GM19240 (cell line): ENCODE results near the gene SLC24A3.
"Not testable (repeated sequence)": the region's sequence is repeated elsewhere in the genome, so short reads cannot be mapped to it uniquely, and the experiment has no call there.

Experiments used
- DNase-seq: peaks from one replicate; pipeline ENCODE4 v3.0.0; 2011; ENCODE audit warnings: low spot score; ENCODE audit not compliant: insufficient read length

SLC24A3 gene

DNA sequence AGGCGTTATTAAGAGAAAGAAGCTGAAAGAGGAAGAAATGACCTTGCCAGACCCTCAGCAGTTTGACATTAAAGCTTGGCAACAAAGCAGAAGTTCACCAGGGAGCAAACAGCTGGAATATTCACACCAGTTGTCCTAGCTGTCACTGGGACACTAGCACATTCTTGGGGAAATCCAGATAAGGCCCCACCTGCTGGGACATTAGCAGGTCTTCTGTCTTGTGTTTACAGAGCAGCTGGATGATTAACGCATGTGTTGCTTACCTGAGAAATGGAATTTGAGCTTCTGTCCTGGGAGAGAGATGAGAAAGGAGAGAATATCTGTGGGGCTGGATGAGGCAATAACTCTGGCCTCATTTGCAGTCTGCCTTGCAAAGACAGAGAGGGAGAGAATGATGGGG lies 408.0 kb downstream of the SLC24A3 start:
- DNase-seq, result no peak

DNA sequence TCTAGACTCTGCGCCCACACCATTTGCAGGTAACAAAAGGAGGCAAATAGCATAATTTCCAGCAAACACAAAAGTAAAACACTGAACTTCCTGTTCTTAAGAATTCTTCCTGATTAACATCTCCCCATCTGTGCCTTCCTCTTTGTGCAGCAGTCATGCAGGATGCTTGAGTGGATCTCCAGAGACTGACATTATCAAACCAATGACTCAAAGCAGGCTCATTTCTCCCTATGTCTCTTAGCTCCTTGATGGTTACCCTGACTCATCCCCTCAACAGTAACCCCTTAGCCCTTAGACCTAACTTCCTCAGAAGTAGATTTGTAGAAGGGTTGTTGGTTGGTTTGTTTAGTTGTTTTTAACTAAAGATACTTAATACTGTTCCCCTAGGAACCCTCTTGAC lies 408.6 kb downstream of the SLC24A3 start:
- DNase-seq, result no peak

DNA sequence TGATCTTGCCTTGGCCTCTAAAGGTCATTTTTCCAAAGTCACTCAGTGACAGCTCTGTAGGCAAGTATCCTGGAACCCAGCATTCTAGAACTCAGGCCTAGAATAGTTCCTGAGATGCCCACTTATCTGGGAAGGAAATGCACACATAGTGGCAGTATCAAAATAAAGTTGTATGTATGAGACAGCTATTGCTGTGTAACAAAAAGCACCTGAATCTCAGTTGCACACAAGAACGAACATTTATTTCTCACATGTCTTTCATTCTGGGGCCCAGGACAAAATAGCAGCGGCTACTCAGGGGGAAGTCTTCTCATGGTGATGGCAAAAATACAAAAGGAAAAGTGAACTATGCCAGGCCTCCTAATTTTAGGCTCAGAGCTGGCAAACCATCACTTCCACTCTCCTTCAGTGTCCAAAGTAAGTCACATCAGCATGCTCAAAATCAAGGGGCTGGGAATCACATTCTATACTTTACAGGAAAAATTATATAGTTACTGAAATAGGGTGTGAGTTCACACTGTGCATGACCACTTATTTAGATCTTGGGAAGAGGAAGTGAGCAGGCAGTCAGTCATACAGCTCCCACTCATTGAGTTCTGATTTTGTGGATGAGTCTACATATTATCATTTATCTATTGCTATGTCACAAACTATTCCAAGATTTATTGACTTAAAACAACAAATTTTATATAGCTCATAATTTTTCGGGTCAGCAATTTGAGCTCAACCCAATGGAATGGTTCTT lies 412.0 kb downstream of the SLC24A3 start:
- no peak for DNase-seq

DNA sequence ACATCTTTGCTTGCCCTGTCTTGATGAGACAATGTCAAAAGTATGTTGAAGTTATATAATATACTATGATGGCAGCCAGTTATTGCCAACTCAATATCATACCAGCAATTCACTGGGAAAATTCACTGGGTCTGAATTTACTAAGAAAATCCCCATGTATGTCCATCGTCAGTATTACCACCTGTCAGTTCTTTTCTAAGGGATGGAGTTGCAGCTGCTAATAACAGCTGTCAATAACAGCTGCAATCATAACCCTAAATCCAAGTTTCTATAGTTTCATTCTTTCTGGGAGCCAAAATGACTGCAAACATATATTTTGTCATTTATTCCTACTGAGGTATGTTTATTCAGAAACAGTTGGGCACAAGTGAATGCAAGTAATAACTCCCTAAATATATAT lies 413.0 kb downstream of the SLC24A3 start:
- DNase-seq, result no peak

DNA sequence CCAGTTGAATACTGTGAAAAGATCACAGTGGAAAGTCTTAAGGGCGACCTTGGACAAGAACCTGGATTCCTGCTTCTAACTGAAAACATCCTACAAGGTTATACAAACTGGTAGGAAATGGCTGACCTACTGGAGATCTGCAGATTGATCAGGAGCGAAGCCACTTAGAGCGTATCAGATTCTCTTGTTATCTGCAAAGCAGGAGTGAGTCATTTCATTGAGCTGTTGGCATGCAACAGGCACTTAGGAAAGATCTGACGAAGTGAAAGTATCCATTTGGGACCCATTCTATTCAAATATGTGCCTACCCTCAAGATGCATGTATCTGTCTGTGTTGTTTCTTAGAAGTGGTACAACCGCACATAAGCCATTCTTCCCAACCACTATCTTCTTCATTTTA lies 414.5 kb downstream of the SLC24A3 start:
- no peak for DNase-seq

DNA sequence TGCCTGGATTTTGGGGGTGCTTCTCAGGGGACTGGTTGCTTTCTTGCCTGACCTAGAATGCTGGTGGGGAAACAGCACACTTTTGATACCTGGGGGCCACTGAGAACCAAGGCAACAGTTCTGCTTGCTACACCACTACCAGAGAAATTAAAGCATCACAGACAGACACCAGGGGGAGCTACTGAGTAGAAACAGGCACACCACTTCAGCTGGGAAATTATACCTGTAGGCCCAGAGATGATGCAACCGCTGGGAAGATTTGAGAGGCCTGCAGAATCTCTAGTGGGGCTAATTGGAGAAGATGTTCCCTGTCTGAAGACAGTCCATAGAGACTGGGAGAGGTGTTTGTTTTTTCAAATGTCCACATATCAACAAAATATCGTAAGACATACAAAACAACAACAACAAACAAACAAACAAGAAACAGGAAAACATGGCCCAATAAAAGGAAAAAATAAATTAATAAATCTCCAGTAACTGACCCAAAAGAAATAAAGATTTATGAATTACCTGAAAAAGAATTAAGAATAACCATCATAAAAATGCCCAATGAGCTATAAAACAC lies 416.2 kb downstream of the SLC24A3 start:
- DNase-seq, result peak; percentile 52

DNA sequence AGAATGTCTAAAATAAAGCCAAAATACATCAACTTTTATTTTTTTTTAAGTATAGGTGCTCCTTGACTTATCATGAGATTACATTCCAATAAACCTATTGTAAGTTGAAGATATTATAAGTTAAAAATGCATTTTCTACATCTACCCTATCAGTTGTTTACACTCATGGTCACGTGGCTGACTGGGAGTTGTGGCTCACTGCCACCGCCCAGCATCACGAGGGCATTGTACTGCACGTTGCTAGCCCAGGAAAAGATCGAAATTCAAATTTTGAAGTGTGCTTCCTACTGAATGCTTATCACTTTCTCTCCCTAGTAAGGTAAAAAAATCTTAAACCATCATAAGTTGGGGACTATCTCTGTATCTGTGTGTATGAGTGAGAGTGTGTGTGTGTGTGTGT lies 419.0 kb downstream of the SLC24A3 start:
- no peak for DNase-seq

DNA sequence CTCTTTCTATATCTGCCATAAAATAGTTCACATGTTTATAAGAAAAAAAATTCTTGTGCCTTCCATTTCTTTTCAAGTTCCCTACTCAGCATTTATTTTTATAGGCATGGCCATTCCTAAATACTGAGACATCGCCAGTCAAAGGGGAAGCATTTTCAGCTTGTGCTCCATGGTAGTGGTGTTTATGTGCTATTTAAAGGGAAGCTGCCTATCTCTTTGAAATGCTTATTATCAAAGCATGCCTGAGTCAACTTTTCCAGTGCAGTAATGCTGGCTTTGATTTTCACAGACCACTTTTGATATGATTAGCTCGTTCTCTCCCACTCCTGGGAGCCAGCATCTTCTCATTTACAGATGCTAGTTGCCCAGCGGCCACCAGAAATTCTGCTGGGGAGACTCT lies 421.5 kb downstream of the SLC24A3 start:
- no peak for DNase-seq

DNA sequence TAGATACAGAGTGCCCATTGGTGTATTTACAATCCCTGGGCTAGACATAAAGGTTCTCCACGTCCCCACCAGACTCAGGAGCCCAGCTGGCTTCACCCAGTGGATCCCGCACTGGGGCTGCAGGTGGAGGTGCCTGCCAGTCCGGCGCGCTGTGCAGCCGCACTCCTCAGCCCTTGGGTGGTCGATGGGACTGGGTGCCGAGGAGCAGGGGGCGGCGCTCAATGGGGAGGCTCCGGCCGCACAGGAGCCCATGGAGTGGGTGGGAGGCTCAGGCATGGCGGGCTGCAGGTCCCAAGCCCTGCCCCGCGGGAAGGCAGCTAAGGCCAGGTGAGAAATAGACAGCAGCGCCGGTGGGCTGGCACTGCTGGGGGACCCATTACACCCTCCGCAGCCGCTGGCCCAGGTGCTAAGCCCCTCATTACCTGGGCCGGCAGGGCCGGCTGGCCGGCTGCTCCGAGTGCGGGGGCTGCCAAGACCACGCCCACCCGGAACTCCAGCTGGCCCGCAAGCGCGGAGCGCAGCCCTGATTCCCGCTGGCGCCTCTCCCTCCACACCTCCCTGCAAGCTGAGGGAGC lies 427.1 kb downstream of the SLC24A3 start:
- DNase-seq, result not testable (repeated sequence)

DNA sequence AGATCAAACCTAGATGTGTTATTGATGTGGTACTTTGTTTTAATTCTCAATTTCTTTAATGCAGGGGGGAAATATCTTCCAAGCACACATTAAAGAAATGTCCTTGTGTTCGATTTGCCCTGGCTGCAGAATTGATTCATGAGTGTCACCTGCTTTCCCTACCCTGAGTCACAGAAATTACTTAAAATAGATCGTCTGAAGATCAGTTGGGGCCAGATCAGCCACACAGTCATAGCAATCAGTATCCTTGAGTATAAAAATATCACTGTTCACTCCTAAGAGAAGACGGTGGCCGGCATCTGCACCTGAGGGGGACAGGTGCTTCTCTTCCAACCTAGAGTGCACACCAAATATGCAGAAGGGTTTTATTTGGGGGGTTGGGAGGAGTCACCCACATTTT lies 430.4 kb downstream of the SLC24A3 start:
- DNase-seq, result no peak

DNA sequence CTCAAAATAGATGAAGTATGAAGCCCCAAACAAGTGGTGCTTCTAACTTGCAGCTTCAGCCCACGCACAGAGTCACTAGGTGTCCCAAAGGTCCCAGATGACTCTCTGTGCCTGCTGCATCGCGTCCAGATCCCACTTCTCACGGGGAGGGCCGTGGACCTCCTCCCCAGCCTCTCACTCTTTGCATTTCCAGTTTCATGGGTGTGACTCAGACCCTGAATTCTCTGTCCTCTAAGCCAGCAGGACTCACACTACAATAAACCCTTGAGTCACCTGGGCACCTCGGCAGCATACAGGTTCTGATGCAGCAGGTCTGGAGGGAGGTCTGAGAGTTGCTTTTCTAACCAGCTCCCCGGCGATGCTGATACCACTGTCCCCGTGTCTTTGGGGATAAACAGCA lies 431.6 kb downstream of the SLC24A3 start:
- peak; percentile 23 for DNase-seq

DNA sequence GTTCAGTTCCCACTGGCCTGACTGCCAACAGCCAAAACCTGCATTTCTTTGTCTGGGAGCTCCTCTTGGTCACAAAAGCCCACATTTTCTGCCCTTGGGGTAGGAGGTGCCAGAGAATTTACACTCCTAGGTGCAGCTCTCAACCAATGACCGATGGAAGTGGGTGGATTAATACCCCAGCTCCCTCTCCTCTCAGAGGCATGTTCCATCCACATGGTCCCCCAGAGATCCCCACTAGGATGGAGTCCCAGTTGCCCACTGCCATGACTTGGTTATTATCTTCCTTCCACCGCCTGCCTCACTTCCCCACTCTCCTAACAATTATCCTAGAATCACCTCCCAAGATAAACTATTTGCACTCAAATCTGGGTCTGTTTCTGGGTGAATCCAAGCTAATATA lies 434.5 kb downstream of the SLC24A3 start:
- no peak for DNase-seq

DNA sequence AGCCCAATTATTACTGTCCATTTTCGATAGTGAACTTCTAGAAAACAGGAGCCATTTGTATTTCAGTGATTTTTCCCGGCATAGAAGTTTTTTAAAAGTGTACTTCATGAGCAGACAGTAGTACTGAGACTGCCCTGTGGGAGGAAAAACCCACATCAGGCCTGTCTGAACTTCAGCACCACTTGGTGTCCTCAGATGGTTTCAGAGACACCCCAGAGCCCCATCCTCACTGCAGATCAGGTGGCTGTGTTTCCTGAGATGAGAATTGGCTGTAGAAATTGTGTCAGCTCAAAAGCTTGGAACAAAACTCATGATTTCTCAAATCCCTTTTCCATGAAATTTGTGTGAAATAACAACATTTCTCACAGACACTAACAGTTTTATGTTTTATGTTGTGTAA lies 435.6 kb downstream of the SLC24A3 start:
- no peak for DNase-seq

DNA sequence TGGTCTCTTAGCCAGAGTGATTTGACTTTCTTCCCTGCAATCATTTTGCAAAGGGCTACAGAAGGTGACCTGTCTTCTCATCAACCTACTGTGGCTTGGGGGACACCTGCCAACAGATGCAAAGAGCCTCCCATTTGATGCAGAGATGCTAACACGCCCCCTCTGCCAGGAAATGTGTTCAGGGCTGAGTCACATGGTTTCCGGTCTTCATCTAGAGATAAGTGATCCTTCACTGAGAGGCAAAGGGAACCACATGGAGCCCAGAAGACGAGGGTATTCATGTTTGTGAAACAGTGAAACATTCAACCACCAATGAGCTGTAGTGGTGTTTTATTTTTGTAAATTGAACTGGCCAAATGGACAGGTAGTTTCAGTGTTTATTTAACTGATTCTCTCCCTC lies 436.6 kb downstream of the SLC24A3 start:
- no peak for DNase-seq

DNA sequence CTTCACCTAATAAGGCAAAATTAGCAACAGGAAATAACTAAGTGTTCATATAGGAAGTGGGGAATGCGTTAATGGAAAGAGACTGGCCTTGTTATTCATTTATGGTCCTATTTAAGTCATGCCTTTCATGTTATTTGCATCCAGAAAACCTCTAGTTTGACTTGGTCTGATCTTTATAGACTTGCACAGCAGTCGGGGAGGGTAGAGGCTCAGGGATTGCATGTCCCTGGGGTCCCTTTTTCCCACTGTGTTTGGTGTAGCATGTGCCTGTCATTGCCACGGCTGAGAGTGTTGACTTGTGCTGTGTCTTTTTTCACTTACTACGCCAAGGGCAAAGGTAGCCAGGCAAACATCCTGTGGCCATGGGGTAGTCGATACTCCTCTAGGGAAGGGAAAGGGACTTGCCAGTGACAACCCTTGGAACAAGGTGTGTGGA lies 440.2 kb downstream of the SLC24A3 start:
- DNase-seq, result no peak

DNA sequence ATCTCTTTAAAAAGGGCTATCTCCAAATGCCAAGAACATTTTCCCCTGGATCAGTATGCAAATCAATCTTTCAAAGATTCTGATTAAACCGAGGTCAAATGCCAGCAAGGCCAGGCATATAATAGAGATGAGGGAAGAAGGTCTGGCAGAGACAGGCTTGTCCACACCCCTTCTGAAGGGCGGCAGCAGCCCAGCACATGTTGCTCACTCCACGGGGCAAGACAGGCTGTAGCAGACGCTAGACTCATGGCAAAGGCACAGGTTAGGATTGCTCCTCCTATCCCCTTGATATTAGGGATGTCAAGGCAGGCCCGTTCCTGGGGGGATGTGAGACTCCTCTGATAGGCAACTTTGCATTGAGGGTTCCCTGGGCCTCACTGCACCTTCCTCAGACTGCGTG lies 440.9 kb downstream of the SLC24A3 start:
- no peak for DNase-seq

DNA sequence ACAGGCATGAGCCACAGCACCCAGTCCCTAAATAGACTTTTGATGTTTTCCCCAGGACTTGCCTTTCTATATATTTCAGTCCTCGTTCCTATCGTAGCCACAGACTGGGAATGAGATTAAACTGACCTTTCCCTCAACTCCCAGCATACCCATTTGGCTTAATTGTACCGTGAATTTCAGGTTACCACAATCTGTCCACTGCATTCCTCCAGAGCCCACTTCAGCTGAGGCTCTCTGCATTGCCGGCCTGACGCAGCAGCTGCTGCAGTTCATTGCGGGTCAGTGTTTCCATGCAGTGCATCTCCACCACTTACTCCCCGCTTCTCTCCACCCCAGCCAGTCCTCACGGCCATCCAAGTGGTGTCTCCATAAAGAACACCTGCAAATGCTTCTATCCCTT lies 442.5 kb downstream of the SLC24A3 start:
- no peak for DNase-seq

DNA sequence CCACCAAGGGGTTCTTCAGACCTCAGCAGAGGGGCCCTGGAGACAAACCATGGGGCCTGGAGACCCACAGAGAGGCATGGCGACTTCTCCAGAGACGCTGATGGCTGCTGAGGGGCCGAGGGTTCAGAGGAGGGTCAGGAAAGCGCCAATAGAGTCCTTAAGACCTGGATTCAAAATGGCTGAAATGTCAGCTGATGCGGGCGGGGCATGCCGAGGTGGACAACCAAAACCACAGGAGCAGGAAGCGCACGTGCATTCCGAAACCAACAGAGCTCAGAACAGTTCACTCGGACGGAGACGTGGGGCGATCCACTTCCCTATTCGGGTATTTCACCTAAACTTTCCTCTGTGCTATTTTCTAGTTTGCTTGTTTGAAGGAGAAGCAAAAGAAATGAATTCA lies 445.7 kb downstream of the SLC24A3 start:
- peak; percentile 48 for DNase-seq

DNA sequence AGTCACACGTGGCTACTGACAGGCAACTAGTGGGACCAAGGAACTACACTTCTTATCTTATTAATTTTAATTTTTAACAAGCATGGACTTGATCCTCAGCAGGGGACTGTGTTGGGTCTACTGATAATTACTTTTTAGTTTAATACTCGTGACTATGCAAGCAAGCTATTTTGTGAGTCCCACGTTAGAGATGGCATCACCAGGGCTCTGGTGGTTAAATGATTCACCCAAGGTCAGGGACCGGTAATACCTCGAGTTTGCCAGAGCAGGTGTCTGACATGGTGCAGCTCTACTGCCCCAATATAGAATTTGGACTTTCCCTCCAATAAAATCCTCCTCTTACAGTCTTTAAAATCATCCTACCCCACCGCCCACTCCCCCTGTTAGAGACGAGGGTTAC lies 447.0 kb downstream of the SLC24A3 start:
- DNase-seq, result no peak

DNA sequence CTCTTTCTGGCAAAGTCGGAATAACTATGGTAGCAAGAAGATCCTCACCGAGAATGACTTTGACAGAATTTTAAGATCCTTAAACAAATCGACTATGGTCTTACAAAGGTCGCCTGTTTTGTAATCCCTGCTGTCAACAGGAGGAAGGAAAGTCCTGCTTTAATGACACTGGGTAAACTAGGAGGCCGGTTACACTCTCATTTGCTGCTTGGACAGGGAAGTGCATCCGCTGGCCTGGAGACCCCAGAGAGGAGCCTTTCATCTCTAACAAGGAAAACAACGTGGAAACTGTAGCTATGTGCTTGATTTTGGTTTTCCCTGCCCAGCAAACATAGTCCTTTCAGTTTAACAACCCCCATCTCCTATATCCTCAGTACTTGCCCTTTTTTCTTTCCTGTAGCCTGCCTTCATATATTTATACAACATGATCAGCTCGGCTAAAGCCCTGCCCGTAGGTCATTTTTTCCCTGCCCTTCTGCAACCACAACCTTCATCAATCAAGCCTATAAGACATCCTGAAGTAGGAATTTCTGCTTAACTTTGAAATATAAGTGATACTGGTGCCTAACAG lies 448.5 kb downstream of the SLC24A3 start:
- no peak for DNase-seq

DNA sequence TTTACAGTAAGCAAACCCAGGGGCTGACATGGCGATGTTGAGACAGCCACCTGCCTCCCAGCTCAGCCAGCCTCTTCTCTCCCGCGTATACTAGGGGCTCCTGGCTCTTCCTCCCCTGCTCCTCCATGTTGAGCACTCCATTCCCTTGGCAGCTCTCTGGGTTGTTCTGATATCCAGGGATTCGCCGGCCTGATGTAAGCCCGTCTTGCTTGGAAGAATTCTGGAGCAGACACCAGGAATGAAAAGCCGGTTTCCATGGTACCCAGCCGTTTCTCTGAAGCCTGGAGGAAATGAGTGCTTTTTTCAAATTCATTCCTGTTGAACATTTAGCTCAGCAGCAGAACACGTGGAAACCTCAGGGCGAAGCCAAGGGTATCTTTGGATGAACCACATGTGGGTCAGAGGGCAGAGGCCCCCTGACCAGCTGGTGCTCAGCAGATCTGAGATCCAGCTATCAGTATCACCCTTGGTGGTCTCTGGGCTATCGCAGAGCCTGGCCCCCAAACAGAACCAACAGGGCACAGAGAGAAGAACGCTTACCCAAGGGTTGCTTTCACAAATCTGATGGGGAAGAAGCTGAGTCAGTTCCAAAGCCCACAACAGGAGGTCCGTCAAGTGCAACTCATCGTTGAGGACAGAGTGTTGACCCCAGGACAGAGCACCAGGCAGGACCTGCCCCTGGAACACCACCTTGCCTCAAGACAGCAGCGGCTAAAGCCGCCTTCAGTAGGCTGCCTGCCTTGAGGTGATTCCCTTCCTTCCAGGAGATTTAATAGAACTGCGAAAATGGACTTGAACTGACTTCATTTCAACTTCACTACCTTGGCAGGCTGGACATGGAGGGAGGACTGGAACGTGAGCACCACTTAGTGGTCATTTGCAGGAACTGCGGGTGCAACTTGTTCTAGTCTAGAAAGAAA lies 449.5 kb downstream of the SLC24A3 start:
- peak; percentile 37 for DNase-seq

DNA sequence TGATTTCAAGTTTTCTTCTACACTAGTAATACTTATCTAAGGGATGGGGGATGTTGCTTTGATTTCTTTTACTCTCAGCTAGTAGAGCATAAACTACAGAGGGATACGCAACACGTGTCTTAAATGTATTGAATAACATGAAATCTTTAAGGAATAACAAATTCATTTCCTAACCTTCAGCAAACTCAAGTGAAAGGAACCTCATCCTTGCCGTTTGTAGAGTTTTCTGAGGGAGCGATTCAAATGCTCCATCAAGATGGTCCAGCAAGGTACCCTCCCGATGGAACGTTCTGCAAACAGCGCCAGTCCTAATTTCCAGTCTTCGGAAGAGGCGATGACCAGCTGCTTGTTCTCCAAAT lies 450.2 kb downstream of the SLC24A3 start:
- DNase-seq, result no peak
